DOHH2 (cell line): ENCODE results near the gene PSENEN.

Experiments
- H3F3A ChIP-seq: fragments of 200-600 bp; sonication (generic), shearing (Covaris generic); 2 replicates; pipeline ENCODE4 v1.6.0; 2016; ENCODE audit warnings: antibody characterized with exemption, mild to moderate bottlenecking; ENCODE audit not compliant: control insufficient read depth, insufficient read depth
- H3K27ac ChIP-seq: fragments of 200-600 bp; sonication (generic); 2 replicates; pipeline ENCODE4 v1.5.1; 2014; ENCODE audit warnings: low read depth, mild to moderate bottlenecking, low read length, moderate library complexity
- H3K27me3 ChIP-seq: fragments of 200-600 bp; sonication (generic); 2 replicates; pipeline ENCODE4 v1.6.1; 2014; ENCODE audit warnings: mild to moderate bottlenecking, low read length, mixed read lengths; ENCODE audit not compliant: control insufficient read depth
- H3K36me3 ChIP-seq: fragments of 200-600 bp; sonication (generic); 2 replicates; pipeline ENCODE4 v1.6.1; 2014; ENCODE audit warnings: mild to moderate bottlenecking, low read length, moderate library complexity, mixed read lengths; ENCODE audit not compliant: control insufficient read depth
- H3K4me1 ChIP-seq: fragments of 200-600 bp; sonication (generic); 2 replicates; pipeline ENCODE4 v1.6.1; 2014; ENCODE audit warnings: mild to moderate bottlenecking, low read length, mixed read lengths; ENCODE audit not compliant: control insufficient read depth
- H3K4me2 ChIP-seq: fragments of 200-600 bp; sonication (generic); 2 replicates; pipeline ENCODE4 v1.6.0; 2014; ENCODE audit warnings: mild to moderate bottlenecking, low read length, moderate library complexity
- H3K4me3 ChIP-seq: fragments of 200-600 bp; sonication (generic); 2 replicates; pipeline ENCODE4 v1.5.1; 2014; ENCODE audit warnings: mild to moderate bottlenecking, low read length, mixed read lengths
- H3K79me2 ChIP-seq: fragments of 200-600 bp; sonication (generic); 2 replicates; pipeline ENCODE4 v1.6.1; 2014; ENCODE audit warnings: mild to moderate bottlenecking, low read length, mixed read lengths; ENCODE audit not compliant: control insufficient read depth
- H3K9me2 ChIP-seq: fragments of 200-600 bp; sonication (generic); replicated peaks from 2 replicates; pipeline ENCODE4 v1.6.1; 2014; ENCODE audit warnings: mild to moderate bottlenecking, low read length, mixed read lengths; ENCODE audit not compliant: control insufficient read depth
- H3K9me3 ChIP-seq: fragments of 200-600 bp; sonication (generic); 2 replicates; pipeline ENCODE4 v1.6.1; 2014; ENCODE audit warnings: antibody characterized with exemption, low read length, mixed read lengths; ENCODE audit not compliant: control insufficient read depth, insufficient read depth
- H4K20me1 ChIP-seq: fragments of 200-600 bp; sonication (generic); 2 replicates; pipeline ENCODE4 v1.6.0; 2014; ENCODE audit warnings: low read depth, mild to moderate bottlenecking, antibody characterized with exemption, low read length, moderate library complexity; ENCODE audit not compliant: control insufficient read depth, insufficient read depth
- CTCF ChIP-seq: fragments of 200-600 bp; sonication (generic); IDR thresholded peaks from one replicate; pipeline ENCODE4 v1.5.1; 2014; ENCODE audit warnings: antibody characterized with exemption, mild to moderate bottlenecking, low read depth, low read length; ENCODE audit not compliant: poor library complexity, severe bottlenecking
- EZH2phosphoT487 ChIP-seq: fragments of 200-600 bp; sonication (generic); IDR thresholded peaks from 2 replicates; pipeline ENCODE4 v1.6.1; 2017; ENCODE audit warnings: borderline replicate concordance, mild to moderate bottlenecking, antibody characterized with exemption, low read length, moderate library complexity, mixed read lengths

Gene PSENEN

GRCh38 chr19:35720163-35720524 lies 25.3 kb upstream of the PSENEN start:
- H3K27me3 ChIP-seq = no peaks in the 10 kb centered on the region
- no peak overlapping the region for H3K4me2 ChIP-seq
- no peaks in the 10 kb centered on the region for H3K9me2 ChIP-seq

GRCh38 chr19:35720648-35721047 lies 24.8 kb upstream of the PSENEN start:
- Histone ChIP-seq H3K36me3 (peaks cover 57% of the 10 kb centered on the region), H3K4me2 (no peak overlapping the region), H3K27me3 (no peaks in the 10 kb centered on the region), H3K9me2 (no peaks in the 10 kb centered on the region), H3K79me2 (peaks cover 43% of the 10 kb centered on the region), H3F3A (no peaks in the 10 kb centered on the region), H3K4me3 (no peak overlapping the region), H4K20me1 (peaks cover 10% of the 10 kb centered on the region; the same call in 1 of the 2 replicates), H3K4me1 (peaks cover 20% of the 10 kb centered on the region), H3K9me3 (no peaks in the 10 kb centered on the region), H3K27ac (no peak overlapping the region)
- TF ChIP-seq CTCF (no peak), EZH2phosphoT487 (no peak)

More at GRCh38 chr19:35720163-35720524, 25.3 kb upstream of the PSENEN start:
- H3F3A ChIP-seq = no peaks in the 10 kb centered on the region
- H3K36me3 ChIP-seq = peaks cover 52% of the 10 kb centered on the region
- H3K79me2 ChIP-seq = peaks cover 43% of the 10 kb centered on the region
- peaks cover 10% of the 10 kb centered on the region; the same call in 1 of the 2 replicates for H4K20me1 ChIP-seq
- no peaks in the 10 kb centered on the region for H3K9me3 ChIP-seq
- peaks cover 24% of the 10 kb centered on the region for H3K4me1 ChIP-seq
- TF ChIP-seq EZH2phosphoT487 (no peak), CTCF (no peak)
- no peak overlapping the region for H3K27ac ChIP-seq
- H3K4me3 ChIP-seq = no peak overlapping the region

GRCh38 chr19:35721374-35721773 lies 24.1 kb upstream of the PSENEN start:
- no peaks in the 10 kb centered on the region for H3K9me2 ChIP-seq
- H3K36me3 ChIP-seq = peaks cover 64% of the 10 kb centered on the region
- no peak overlapping the region for H3K4me3 ChIP-seq
- H3K4me2 ChIP-seq = no peak overlapping the region
- no peak for TF ChIP-seq CTCF
- no peak for TF ChIP-seq EZH2phosphoT487
- no peaks in the 10 kb centered on the region for H3K9me3 ChIP-seq
- H3F3A ChIP-seq = no peaks in the 10 kb centered on the region
- H3K4me1 ChIP-seq = peaks cover 12% of the 10 kb centered on the region
- peaks cover 39% of the 10 kb centered on the region for H3K79me2 ChIP-seq
- no peak overlapping the region for H3K27ac ChIP-seq
- H3K27me3 ChIP-seq = no peaks in the 10 kb centered on the region
- peaks cover 10% of the 10 kb centered on the region; the same call in 1 of the 2 replicates for H4K20me1 ChIP-seq
